Brain microvascular endothelial cell (primary cell): ENCODE measurements around the gene COL25A1.

Experiments used
- DNase-seq: peaks from one replicate; pipeline ENCODE4 v3.0.0-alpha.2; 2020
- H3K27ac ChIP-seq: fragments of 250-450 bp; sonication (Bioruptor Pico); 2 replicates; pipeline ENCODE4 v1.5.1; 2020; ENCODE audit warnings: mild to moderate bottlenecking, moderate library complexity
- H3K27me3 ChIP-seq: fragments of 250-450 bp; sonication (Bioruptor Pico); replicated peaks from 2 replicates; pipeline ENCODE4 v1.5.1; 2020; ENCODE audit warnings: mild to moderate bottlenecking
- H3K36me3 ChIP-seq: fragments of 250-450 bp; sonication (Bioruptor Pico); replicated peaks from 2 replicates; pipeline ENCODE4 v1.5.1; 2020; ENCODE audit warnings: mild to moderate bottlenecking
- H3K4me3 ChIP-seq: 2 replicates; pipeline ENCODE4 v1.5.1; 2011; ENCODE audit warnings: low read depth, mild to moderate bottlenecking, control low read depth, low read length, moderate library complexity
- CTCF ChIP-seq: IDR thresholded peaks from 2 replicates; pipeline ENCODE4 v1.5.1; 2011; ENCODE audit warnings: low read depth, mild to moderate bottlenecking, moderate library complexity, low read length, control low read depth, inconsistent platforms; ENCODE audit errors: missing control alignments
- in situ Hi-C: cut with HindIII; loops from 2 replicates; pipeline ENCODE4 v1.10.0; 2017; ENCODE audit warnings: low sequenced_read_pairs, low pct_ligation_motif_present

COL25A1 gene

GRCh38 chr4:109010521-109010920, 291.9 kb downstream of the COL25A1 start:
- no peak for TF ChIP-seq CTCF
- H3K27me3 ChIP-seq, result no peaks in the 10 kb centered on the region
- H3K27ac ChIP-seq, result peak overlapping the region; percentile 27
- no peak overlapping the region for H3K4me3 ChIP-seq
- H3K36me3 ChIP-seq, result no peaks in the 10 kb centered on the region
- in situ Hi-C loops, result no loop called here
- DNase-seq, result no peak

- in situ Hi-C loops, result no loop called here
- H3K27ac ChIP-seq, result peak overlapping the region; percentile 27
- no peaks in the 10 kb centered on the region for H3K36me3 ChIP-seq
- no peak for TF ChIP-seq CTCF
- H3K4me3 ChIP-seq, result no peak overlapping the region
- no peaks in the 10 kb centered on the region for H3K27me3 ChIP-seq
- DNase-seq, result peak; percentile 76
Measured at GRCh38 chr4:109009909-109010308, 292.5 kb downstream of the COL25A1 start.

GRCh38 chr4:109007976-109008375, 294.5 kb downstream of the COL25A1 start:
- Histone ChIP-seq H3K4me3 (no peak overlapping the region), H3K27ac (no peak overlapping the region), H3K36me3 (no peaks in the 10 kb centered on the region), H3K27me3 (no peaks in the 10 kb centered on the region)
- in situ Hi-C loops, result no loop called here
- no peak for TF ChIP-seq CTCF
- no peak for DNase-seq

GRCh38 chr4:109005523-109005922, 296.9 kb downstream of the COL25A1 start:
- no peak for TF ChIP-seq CTCF
- in situ Hi-C loops, result no loop called here
- Histone ChIP-seq H3K27ac (no peak overlapping the region), H3K36me3 (no peaks in the 10 kb centered on the region), H3K27me3 (no peaks in the 10 kb centered on the region), H3K4me3 (no peak overlapping the region)
- DNase-seq, result peak; percentile 68

GRCh38 chr4:109004418-109004817, 298.0 kb downstream of the COL25A1 start:
- Histone ChIP-seq H3K27me3 (no peaks in the 10 kb centered on the region), H3K36me3 (no peaks in the 10 kb centered on the region), H3K4me3 (no peak overlapping the region), H3K27ac (no peak overlapping the region)
- in situ Hi-C loops, result no loop called here
- no peak for DNase-seq
- no peak for TF ChIP-seq CTCF

- TF ChIP-seq CTCF, result no peak
- no peak for DNase-seq
- Histone ChIP-seq H3K36me3 (no peaks in the 10 kb centered on the region), H3K27me3 (no peaks in the 10 kb centered on the region), H3K4me3 (no peak overlapping the region), H3K27ac (no peak overlapping the region)
- in situ Hi-C loops, result no loop called here
Measured at GRCh38 chr4:109003964-109004363, 298.5 kb downstream of the COL25A1 start.
